Measurements from ENCODE around the gene KLHDC3. TPM values are rescaled to one million over a fixed set of nuclear protein-coding genes. Genes with fewer than 3 reads are reported as not detected.

KLHDC3 gene
- total RNA-seq, 2 donors from 2014 or later: 62.4 to 73.9 TPM

- H3K9me3 ChIP-seq: no peaks in the 10 kb centered on the region
- TF ChIP-seq CTCF (IDR thresholded peaks at IDR 0.05): no peak
- H3K27ac ChIP-seq: no peak overlapping the region
- no peak overlapping the region for H3K4me3 ChIP-seq
- DNase-seq: no peak
- H3K9ac ChIP-seq (ENCODE audit: low read depth in 2 of 2, low read length in 2 of 2): no peak overlapping the region
- peaks cover 6% of the 10 kb centered on the region for H3K4me1 ChIP-seq
- H3K27me3 ChIP-seq: no peaks in the 10 kb centered on the region
- no peaks in the 10 kb centered on the region for H3K36me3 ChIP-seq
- intact Hi-C loops (cut with DNase I): no loop called here
Observed at GRCh38 chr6:42974919-42975505, 39.0 kb upstream of the KLHDC3 start.

- Histone ChIP-seq H3K4me1 (peaks cover 6% of the 10 kb centered on the region), H3K27me3 (no peaks in the 10 kb centered on the region), H3K4me3 (peak overlapping the region; percentile 98), H3K9ac (ENCODE audit: low read depth in 2 of 2, low read length in 2 of 2) (peak overlapping the region; percentile 71 to 96), H3K9me3 (no peaks in the 10 kb centered on the region), H3K27ac (peak overlapping the region; percentile 96), H3K36me3 (no peaks in the 10 kb centered on the region)
- intact Hi-C loops (cut with DNase I): no loop called here
- TF ChIP-seq CTCF (IDR thresholded peaks at IDR 0.05): no peak
- DNase-seq: peak; percentile 54
Observed at GRCh38 chr6:42978487-42978838, 35.6 kb upstream of the KLHDC3 start.

GRCh38 chr6:42978839-42979522, 35.1 kb upstream of the KLHDC3 start, which contains the start of gene PEX6:
Gene PEX6, minus strand, starts transcription at chr6:42979181. Its CDS starts 31 bp downstream, at chr6:42979150.
- peak within 1 kb of the TSS; percentile 96 for H3K27ac ChIP-seq
- H3K4me3 ChIP-seq: peak within 1 kb of the TSS; percentile 98
- H3K27me3 ChIP-seq: no peaks in the 10 kb centered on the region
- no peaks in the 10 kb centered on the region for H3K9me3 ChIP-seq
- intact Hi-C loops (cut with DNase I): no loop called here
- peak; percentile 93 for DNase-seq
- TF ChIP-seq CTCF (IDR thresholded peaks at IDR 0.05): no peak
- H3K9ac ChIP-seq (ENCODE audit: low read depth in 2 of 2, low read length in 2 of 2): peak within 1 kb of the TSS; percentile 71 to 96
- H3K4me1 ChIP-seq: peaks cover 6% of the 10 kb centered on the region
- H3K36me3 ChIP-seq: no peaks in the 10 kb centered on the region

- intact Hi-C loops (cut with DNase I): no loop called here
- peak overlapping the region; percentile 96 for H3K27ac ChIP-seq
- peak overlapping the region; percentile 71 to 96 for H3K9ac ChIP-seq (ENCODE audit: low read depth in 2 of 2, low read length in 2 of 2)
- DNase-seq: peak; percentile 40
- H3K4me1 ChIP-seq: peaks cover 6% of the 10 kb centered on the region
- TF ChIP-seq CTCF (IDR thresholded peaks at IDR 0.05): no peak
- H3K4me3 ChIP-seq: peak overlapping the region; percentile 98
- no peaks in the 10 kb centered on the region for H3K27me3 ChIP-seq
- no peaks in the 10 kb centered on the region for H3K36me3 ChIP-seq
- H3K9me3 ChIP-seq: no peaks in the 10 kb centered on the region
Observed at GRCh38 chr6:42979523-42980177, 34.4 kb upstream of the KLHDC3 start.

- no peak overlapping the region for H3K27ac ChIP-seq
- no peak for TF ChIP-seq CTCF (IDR thresholded peaks at IDR 0.05)
- no peak overlapping the region for H3K9ac ChIP-seq (ENCODE audit: low read depth in 2 of 2, low read length in 2 of 2)
- no peaks in the 10 kb centered on the region for H3K27me3 ChIP-seq
- H3K4me1 ChIP-seq: peaks cover 18% of the 10 kb centered on the region
- no peak overlapping the region for H3K4me3 ChIP-seq
- H3K9me3 ChIP-seq: no peaks in the 10 kb centered on the region
- intact Hi-C loops (cut with DNase I): no loop called here
- H3K36me3 ChIP-seq: no peaks in the 10 kb centered on the region
- no peak for DNase-seq
Observed at GRCh38 chr6:42981836-42982235, 32.2 kb upstream of the KLHDC3 start.

Data from colonic mucosa (tissue), 4 donors.